Stimulated activated CD8-positive, alpha-beta memory T cell treated with anti-CD3 and anti-CD28 coated beads, Interleukin-2, amount 100 ng/mL, for 1 hour (primary cell): Measurements from ENCODE around the gene TBPL1.

Source experiments
- DNase-seq, 2 donors: peaks; one replicate each; pipeline ENCODE4 v3.0.0-alpha.2; 2020; ENCODE audit warnings: low read depth in 2 of 2

The TBPL1 gene

DNA sequence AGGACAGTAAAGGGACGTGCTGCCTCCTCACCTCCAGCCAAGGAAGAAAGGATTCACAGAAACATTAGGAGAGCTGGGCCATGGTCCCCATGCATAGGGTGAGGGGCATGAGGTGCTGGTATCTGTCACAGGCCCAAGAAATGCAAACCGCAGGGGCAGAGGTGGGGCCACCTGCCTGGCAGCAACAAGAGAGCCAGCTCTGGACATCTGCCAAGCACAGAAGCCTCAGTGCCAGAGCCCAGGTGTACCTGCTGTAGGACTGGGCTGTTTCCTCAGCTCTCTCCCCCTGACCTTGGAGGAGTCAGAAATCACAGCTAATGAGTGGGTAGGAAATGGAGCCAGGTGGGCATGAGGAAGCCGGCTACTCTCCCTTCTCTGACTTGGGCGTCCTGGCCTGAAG lies 54.1 kb downstream of the TBPL1 start:
- DNase-seq, result no peak

DNA sequence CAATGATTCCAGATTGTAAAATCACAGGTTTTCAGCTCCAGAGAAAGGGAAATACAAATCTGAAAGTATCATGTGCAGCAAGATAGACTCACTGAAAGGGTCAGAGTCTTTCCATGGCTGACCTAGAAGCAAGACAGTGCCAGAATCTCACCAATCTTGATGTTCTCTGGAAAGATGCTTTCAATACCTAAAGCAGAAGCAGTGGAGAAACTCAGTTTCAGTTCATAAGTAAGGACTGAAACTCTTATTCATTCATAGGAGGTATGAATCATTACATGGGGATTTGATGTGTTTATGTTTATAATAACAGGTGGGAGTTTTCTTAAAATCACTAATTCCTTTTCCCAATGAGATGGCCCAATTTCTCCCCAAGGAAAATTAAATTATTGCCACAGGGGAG lies 56.9 kb downstream of the TBPL1 start:
- DNase-seq, result no peak

DNA sequence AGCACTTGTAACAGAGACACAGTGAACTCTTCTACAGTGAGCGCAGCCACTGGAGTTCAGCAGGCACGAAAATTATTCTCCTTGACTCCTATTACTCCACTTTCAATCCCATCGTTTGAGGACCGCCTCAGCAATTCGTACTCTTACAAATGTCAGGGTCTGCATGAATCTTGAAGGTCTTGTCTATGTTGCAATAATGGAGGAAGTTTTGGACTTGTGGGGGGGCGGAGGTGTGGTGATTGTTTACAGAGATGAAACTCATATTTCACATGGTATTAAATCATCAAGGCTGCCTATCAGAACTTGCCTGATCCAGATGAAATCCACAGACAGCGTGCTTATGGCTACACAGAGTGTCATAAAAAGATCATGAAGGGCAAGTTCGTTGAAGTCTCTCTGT lies 57.4 kb downstream of the TBPL1 start:
- DNase-seq, result no peak

DNA sequence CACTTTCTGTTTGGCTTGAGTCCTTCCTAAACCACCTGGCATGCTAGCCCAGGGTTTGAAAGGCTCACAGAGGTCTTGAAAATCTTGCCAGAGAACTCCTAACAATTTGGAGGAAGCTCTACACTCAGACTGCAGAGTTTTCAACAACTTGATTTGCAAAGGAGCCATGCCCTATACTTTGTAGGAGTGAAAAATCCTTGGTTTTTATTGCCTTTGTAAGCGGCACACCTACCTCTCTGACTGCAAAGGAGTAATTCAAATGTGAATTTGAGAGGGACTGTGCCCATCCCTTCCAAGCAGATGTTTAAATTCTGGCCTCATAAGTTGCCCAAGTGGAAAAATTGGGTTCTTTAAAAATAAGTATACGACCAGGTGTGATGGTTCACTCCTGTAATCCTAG lies 58.0 kb downstream of the TBPL1 start:
- DNase-seq, result no peak

DNA sequence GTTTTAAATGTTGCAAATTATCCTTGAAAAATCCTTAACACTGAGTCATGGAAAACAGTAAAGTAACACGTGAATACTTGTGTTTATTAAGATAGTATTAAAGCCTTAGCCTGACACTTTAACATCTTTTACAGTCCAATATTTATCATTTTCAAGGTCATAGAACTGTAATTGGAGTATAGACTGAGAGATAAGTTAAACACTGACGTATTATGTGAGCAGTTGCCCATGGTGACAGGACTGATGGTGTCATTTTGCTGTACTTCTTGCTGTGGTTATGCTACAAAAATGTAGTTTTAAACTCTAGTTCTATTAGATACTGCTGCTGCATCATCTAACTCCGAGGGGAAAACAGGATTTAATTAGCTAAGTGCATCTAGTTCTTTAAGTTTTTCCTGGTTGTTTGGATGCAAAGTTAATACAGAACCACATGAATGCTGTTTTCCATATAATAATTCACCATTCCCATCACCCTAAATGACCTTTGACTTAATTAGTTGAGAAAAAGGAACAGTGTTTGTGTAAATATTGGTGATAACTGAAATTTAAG lies 61.6 kb downstream of the TBPL1 start:
- no peak for DNase-seq

DNA sequence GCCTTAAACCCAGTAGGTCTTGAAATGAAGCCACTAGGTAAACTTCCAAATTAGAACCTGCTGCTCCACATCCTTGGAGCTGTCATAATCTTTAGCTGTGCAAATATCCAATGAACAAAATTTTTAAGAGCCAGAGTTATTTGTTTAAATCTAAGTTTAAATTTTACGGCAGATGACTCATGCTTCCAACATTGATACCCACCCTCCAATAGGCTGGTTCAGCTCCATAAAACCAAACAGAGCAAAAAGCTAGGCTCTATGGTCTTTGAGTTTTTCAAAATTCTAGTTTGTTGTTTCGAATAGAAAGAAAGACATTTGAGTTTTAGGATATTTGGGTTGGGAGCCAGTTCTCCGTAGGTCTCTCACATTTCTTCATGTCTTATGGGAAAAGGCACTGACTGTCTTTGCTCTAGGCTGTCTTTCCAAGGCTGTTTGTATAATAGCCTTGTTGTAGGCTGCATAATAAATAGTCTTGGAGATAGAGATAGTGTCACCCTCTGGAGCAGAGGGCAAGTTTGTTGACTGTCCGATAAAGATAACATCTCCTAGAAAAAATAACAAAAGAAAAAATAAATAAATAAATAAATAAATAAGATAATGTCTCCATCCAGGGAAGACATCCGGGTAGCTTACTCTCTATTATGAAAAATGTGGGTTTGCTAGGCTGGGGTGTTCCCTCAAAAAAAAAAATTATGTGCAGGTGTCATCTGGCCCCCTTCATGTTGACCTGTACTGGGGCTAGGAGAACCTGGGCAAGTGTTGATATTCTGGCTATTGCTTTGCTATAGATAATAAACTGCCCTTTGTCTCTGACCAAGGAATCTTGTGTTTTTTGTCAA lies 62.9 kb downstream of the TBPL1 start:
- no peak for DNase-seq

DNA sequence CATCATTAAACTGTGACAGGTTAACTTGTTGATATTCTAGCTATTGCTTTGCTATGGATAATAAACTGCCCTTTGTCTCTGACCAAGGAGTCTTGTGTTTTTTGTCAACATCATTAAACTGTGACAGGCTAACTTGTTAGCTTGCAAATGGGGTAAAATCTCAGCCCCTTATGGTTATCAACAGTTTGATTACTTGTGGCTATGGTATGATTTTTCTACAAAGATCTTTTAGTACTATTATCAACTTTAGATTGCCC lies 63.5 kb downstream of the TBPL1 start:
- no peak for DNase-seq

DNA sequence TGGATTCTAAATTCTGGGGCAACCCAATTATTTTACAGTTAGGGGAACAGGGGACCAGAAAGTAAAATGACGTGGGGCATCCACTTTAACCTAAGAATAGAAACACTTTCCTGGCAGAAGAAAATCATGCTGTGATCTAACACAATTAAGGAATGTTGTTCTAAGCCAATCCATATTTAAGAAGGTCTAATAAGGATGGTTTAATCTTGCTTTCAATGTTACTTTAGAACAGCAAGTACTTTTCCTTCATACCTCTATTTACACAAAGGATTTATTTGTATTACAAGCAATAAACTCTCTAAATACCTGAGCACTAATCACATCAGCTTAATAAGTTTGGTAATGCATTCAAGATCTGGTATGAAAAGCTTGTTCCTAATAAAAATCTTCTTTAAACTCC lies 67.0 kb downstream of the TBPL1 start:
- DNase-seq, result no peak

DNA sequence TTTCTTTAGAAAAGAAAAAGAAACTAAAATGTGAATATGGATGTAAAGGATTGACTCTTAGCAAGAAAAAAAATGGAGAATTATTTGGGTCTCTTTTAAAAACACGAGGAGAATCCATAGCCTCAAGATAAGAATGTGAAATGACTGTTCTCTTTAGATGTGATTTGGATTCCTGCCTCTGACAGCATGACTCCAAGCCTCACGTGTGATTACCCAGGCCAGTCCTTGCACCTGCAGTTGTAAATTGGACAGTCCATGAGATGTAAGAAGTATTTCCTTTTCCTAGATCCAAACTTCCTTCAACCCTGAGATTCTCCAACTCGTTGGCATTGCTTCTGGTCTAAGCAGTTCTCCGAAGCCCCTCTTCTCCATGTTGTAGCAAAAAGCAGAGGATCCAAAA lies 67.5 kb downstream of the TBPL1 start:
- no peak for DNase-seq

DNA sequence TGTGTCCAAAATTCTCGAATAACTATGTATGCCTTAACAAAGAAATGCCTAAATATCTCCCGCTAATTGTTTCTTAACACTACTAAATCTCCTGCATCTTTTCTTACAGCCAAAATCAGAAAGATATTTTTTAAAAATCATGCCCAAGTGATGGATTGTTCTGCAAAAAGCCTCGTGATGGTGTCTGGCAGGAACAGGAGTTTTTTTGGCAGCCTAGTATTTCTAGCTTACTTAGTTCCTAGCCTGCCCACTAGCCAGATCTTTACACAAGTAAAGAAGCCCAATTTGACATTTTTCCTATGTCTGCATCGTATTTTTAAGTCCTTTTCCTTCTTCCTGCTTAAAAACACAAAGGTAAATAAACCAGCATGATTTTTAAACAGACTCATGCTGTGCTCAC lies 67.9 kb downstream of the TBPL1 start:
- DNase-seq, result no peak

DNA sequence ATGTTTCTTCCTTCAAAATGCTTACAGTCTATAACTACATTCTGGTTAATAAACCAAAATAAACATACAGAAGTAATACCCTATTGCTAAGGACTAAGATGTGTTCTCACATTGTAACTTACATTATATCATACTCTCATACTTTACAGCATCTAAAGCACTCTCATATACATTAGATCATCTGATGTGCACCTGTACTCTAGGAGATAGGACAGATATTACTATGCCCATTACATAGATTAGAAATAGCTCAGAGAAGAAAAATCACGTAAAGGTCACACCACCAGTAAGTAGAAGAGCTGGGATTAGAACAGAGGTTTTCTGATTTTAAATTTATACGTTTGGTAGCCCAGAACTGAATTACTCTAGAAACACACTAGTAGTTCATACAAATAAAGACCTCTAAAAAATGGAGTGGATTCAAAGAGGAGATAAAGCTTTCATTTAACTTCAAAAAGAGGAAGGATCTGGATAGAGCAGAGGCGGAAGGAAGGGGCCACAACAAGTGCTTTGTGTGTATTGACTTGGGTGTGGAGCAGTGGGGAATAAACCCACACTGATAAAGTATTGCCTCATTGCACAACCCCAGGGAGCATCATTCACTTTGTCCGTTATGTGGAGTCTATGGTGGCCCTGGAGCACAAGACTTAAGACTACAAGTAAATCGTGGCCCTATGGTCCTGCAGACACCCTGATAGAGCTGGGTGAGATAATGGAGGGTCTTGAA lies 68.5 kb downstream of the TBPL1 start:
- no peak for DNase-seq

DNA sequence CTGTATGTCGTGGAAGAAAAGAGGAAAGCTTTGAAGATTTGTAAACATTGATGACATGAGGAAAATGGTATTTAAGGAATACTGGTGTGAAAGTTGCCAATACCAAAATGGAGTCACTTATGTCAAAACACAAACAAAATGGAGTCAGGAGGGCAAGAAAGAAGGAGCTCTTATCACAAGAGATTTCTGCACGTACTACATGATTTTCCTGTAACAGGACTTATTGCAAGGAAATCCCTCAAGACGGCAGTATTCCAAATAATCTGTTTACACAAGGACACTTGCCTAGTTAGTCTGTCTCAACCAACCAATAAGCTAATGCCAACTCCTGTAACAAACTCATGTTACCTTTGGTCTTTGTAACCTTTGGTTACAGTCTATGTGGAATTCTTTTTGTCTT lies 69.6 kb downstream of the TBPL1 start:
- DNase-seq, result no peak

DNA sequence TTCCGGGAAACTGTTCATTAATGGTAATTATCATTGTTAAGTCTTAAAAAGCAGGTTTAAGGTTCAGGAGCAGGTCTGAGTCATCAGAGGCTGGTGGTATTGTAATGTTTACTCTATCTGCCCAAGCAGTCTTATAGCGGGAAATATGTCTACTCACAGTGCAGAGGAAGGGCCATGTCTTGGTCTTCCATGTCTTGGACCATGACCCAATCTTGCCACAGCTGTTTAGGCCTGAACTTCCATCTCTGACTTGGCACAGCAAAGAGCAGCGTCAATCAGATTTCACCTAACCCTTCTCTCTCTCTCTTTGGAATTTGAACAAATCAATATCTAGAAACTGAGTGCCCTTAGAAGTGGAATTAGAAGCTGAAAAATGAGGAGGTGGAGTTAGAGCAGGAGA lies 73.6 kb downstream of the TBPL1 start:
- DNase-seq, result no peak

DNA sequence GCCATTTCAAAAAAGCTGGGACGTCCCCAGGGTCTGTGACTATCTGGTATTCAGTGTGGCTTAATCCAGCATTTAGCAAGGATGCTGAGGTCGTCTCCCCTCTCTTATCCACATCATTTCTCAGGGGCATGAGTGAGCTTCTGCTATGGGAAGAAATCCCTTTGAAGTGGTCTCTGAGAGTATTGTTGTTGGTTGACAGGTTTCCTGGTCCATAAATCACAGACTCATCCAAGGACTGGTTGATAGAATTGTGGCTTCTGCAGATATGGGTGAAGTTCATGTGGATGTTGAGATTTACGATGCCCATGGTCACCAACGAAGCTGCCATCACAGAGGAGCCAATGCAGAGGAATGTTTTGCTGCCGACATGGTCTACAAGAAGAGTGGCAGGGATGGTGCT lies 75.4 kb downstream of the TBPL1 start:
- no peak for DNase-seq

DNA sequence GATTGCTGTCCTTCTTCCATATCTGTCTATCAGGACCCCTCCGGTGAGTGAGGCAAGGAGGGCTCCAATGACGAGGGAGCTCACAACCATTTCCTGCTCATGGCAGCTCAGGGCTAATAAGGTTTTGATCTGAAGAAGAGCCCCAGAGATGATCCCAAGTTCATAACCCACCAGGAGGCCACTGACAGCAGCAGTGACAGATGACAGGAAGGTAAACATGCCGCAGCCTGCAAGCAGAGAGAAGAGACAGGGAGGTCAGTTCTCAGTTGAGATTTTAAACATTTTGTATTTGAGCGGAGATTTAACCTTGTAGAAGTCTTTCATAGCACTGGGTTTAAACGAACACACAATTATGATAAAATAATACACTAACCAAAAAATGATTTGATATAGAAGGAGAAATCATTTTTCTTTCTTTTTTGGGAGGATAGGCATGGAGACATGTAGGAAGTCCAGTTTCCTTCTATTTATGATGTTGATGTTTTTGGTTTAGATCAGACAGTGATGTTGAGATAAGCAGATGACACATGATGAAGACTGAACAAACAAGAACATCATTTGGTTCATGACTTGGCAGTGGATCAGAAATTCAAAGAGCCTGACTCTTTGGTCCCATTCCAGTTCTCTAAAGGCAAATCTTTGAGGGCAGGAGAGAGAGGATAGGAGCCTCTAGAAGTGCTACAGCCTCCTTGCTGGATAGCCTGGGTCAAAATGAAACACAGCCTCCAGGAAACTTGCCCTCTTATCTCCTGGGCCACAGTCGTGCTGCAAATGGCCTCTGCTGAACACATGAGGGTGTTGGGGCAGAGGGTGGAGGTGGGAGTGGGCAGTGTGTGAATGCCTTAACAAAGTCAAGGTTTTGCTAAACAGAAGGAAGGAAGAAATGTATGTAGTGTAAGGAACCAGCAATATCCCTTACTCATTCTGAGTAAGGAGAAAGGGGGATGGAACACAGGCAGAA lies 76.8 kb downstream of the TBPL1 start:
- no peak for DNase-seq

DNA sequence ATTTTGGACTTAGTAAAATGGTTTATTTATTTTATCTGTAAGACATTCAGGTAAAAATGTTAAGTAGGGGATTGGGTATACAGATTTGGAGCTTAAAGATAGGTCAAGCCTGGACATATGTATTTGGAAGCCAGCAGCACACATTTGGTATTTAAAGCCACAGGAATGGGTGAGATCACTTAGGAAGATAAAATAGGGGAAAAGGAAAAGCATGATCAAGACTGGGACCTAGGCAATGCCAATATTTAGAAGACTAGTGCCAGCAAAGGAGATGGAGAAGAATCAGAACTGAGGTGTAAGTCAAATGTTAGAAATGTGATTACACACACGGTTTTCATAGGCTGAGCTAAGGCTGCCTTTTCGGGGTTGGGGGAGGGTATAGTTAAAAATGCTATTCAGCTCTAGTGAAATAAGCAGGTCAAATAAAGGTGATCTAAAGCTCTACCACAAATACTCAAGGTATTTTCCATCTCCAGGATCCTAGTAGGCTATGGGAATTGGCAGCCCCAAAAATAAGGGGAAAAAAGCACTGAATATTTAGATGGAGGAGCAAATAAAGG lies 78.8 kb downstream of the TBPL1 start:
- no peak for DNase-seq

DNA sequence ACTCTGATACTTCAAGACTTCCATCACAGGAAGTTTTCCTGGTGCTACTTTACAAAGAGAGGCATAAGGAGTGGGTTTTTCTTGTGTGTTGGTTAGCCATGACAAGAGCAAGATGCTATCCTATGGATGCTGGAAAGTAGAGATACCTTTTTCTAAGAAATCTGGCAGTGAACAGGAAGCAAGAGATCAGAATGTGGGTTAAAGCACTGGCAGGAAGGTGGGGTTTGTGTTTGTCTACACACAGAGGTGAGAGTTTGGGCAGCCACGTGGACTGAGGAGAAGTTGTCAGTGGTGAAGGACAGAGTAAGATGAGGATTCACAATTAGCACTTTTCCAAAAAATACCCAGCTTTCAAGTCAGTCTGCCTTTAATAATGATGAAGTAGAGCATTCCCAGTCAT lies 81.5 kb downstream of the TBPL1 start:
- no peak for DNase-seq

DNA sequence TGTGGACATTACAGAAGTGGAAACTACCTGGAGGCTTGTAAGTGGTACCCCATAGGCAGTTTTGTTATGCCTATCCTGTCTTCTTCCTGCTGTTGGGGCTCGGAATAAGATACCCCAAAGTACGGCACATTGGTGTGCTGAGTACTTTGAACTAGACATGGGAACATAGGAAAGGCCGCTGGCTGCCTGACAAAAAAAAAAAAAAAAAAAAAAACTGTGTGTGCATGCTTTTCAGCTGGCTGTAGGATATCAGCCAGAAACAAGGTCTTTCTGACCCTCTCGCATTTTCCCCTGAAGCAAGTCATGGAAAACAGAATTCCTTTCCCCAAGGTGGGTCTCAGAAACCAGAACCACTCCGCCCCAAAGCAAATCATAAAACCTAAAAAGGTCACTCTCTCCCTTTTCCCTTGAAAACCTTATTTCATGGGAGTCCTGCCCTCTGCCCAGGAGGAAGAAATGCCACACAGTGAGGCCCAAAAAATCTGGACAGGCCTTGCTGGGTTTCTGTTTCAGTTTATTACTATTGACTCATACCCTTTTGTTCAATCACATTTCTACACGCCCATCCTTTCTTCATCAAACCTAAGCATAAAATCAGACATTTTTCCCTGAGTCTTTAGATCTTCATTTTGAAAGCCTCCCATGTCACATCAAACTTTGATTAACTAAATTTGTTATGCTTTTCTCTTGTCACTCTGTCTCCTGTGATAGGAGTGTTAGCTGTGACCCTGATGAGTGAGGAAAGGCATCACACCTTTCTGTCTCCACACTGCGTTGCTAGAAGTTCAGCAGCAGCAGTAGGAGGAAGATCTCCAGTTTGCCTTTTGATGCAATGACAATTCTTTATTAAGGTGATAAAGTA lies 82.2 kb downstream of the TBPL1 start:
- DNase-seq, result no peak

DNA sequence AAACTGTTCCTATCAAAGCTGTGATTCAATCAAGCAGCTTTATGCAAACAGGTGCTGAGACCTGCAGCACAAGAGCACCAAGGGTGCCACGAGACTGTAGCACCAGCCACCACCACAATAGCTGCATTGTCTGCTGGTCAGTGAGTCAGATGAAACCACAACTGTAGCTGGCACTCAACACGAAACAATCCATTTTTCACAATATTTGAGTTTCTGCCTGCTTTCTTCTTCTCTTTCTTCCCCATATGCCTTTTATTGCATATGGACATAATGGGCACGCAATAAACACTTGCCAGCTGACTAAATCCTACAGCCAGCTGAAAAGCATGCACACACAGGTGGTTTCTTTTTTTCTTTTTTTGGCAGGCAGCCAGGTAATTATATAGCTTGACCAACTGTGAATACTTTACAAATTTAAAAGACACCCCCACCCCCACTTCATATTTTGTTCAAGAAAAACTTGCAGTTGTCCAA lies 82.8 kb downstream of the TBPL1 start:
- no peak for DNase-seq

DNA sequence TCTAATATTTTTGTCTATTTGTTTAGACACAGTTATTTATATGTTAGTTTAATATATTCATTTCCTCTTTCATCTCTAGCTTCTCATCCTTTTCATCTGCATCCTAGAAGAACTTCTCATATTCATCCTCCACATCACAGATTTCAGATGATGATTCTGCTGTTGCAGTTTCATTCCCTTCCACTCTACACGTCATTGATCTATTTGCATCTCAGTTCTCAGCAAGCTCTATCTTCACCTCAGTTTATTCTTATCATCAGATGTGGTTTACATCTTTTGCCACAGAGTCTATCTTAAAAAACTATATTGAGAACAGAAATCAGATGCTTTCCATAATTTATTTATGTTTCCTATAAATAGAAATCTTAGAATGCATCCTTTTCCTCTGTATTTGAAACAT lies 86.1 kb downstream of the TBPL1 start:
- DNase-seq, result no peak
